Measurements from ENCODE around the gene ALG2.
"Not testable (repeated sequence)": the region's sequence is repeated elsewhere in the genome, so short reads cannot be mapped to it uniquely, and the experiment has no call there.

- not testable (repeated sequence) for TF ChIP-seq BRF2 (IDR thresholded peaks at IDR 0.05; ENCODE audit: borderline replicate concordance, insufficient read depth, insufficient read length); NR0B1 (IDR thresholded peaks at IDR 0.05; ENCODE audit: partially characterized antibody); SP1 (CRISPR knock-in tag; IDR thresholded peaks at IDR 0.05); EP300 (IDR thresholded peaks at IDR 0.05; ENCODE audit: low read length); TAF1 (IDR thresholded peaks at IDR 0.05; ENCODE audit: control insufficient read depth, extremely low read depth, insufficient read depth, low read length, severe bottlenecking); POLR2A (conservative IDR thresholded peaks at IDR 0.05); MAX (CRISPR knock-in tag; IDR thresholded peaks at IDR 0.05); NFE2L1 (tag; IDR thresholded peaks at IDR 0.05; ENCODE audit: borderline replicate concordance, low read depth); CHD2 (IDR thresholded peaks at IDR 0.05; ENCODE audit: low read depth, low read length); PREB (CRISPR knock-in tag; IDR thresholded peaks at IDR 0.05); SMC3 (conservative IDR thresholded peaks at IDR 0.05; ENCODE audit: insufficient read depth, low read depth, low read length); CEBPZ (IDR thresholded peaks at IDR 0.05; ENCODE audit: borderline replicate concordance, low read depth, low read length); ZNF512 (tag; IDR thresholded peaks at IDR 0.05)
These were observed 25.3 kb downstream of the ALG2 start for GRCh38 chr9:99196484-99196883.
